ENCODE data around the gene ASTN2.

GRCh38 chr9:117081641-117082317 is 333.1 kb downstream of the ASTN2 start:
- no peak for TF ChIP-seq GATA2 (IDR thresholded peaks at IDR 0.05; ENCODE audit: low read depth, low read length)
- TF ChIP-seq GATA3 (IDR thresholded peaks at IDR 0.05; ENCODE audit: low read depth, low read length): no peak

All from SH-SY5Y (cell line).